ENCODE measurements around the gene HMCES. TPM values are rescaled to one million over a fixed set of nuclear protein-coding genes. Genes with fewer than 3 reads are reported as not detected.
A peak's percentile ranks its signal among the peaks of the same experiment; 100 is the strongest.

HMCES gene
- total RNA-seq, 2 experiments from 2014 or later: 54.5 to 57.8 TPM

- TF ChIP-seq CTCF (IDR thresholded peaks at IDR 0.05): no peak
Observed at GRCh38 chr3:129305592-129306091, 27.0 kb downstream of the HMCES start.

GRCh38 chr3:129308636-129309035 lies 30.0 kb downstream of the HMCES start:
- no peaks in the 10 kb centered on the region for H3K9me3 Mint-ChIP-seq
- TF ChIP-seq CTCF (IDR thresholded peaks at IDR 0.05): no peak
- ChIA-PET CTCF (no interaction called here), POLR2A (no interaction called here)
- peaks cover 18% of the 10 kb centered on the region for H3K36me3 Mint-ChIP-seq (ENCODE audit: low read depth)
- intact Hi-C loops (cut with micrococcal nuclease): no loop called here
- peaks cover 53% of the 10 kb centered on the region for H3K4me1 Mint-ChIP-seq (ENCODE audit: low read depth)
- peak; percentile 22 for ATAC-seq
- H3K27ac Mint-ChIP-seq: no peak overlapping the region
- no peak for DNase-seq
- H3K4me3 Mint-ChIP-seq: no peak overlapping the region
- no peaks in the 10 kb centered on the region for H3K27me3 Mint-ChIP-seq

More at GRCh38 chr3:129305592-129306091, 27.0 kb downstream of the HMCES start:
- peaks cover 28% of the 10 kb centered on the region for H3K36me3 Mint-ChIP-seq (ENCODE audit: low read depth)
- DNase-seq (peak; percentile 37), ATAC-seq (no peak)
- H3K27me3 Mint-ChIP-seq: no peaks in the 10 kb centered on the region
- peaks cover 37% of the 10 kb centered on the region for H3K4me1 Mint-ChIP-seq (ENCODE audit: low read depth)
- no peak overlapping the region for H3K4me3 Mint-ChIP-seq
- H3K27ac Mint-ChIP-seq: no peak overlapping the region
- POLR2A ChIA-PET: interaction anchor here (2.3 to 4.8 kb wide), 2 partner anchors 8 to 11 kb away, joined by 7 to 34 read pairs; a partner anchor contains a TSS
- no peaks in the 10 kb centered on the region for H3K9me3 Mint-ChIP-seq
- intact Hi-C loops (cut with micrococcal nuclease): no loop called here
- CTCF ChIA-PET: interaction anchor here (1.1 kb wide), 1 partner anchor 11 kb away, joined by 3 read pairs; a partner anchor contains a TSS

GRCh38 chr3:129310111-129311011 lies 31.7 kb downstream of the HMCES start:
- Mint-ChIP-seq H3K9me3 (no peaks in the 10 kb centered on the region), H3K27ac (no peak overlapping the region), H3K4me3 (no peak overlapping the region), H3K27me3 (no peaks in the 10 kb centered on the region), H3K4me1 (ENCODE audit: low read depth) (peaks cover 46% of the 10 kb centered on the region), H3K36me3 (ENCODE audit: low read depth) (peaks cover 9% of the 10 kb centered on the region)
- no peak for TF ChIP-seq CTCF (IDR thresholded peaks at IDR 0.05)
- ChIA-PET CTCF (interaction anchor here (1.2 kb wide), 1 partner anchor 74 kb away, joined by 4 read pairs; no protein-coding TSS in a partner anchor), POLR2A (interaction anchor here (1.8 to 8.3 kb wide), 3 partner anchors 10 to 131 kb away, joined by 5 to 108 read pairs (median 28); partner anchors contain the start of gene HMCES)
- ATAC-seq (no peak), DNase-seq (no peak)
- intact Hi-C loops (cut with micrococcal nuclease): loop anchor here (5.0 kb wide), 1 partner anchor 33 kb away; the partner anchor contains the start of gene HMCES

GRCh38 chr3:129311054-129311902 lies 32.6 kb downstream of the HMCES start:
- Mint-ChIP-seq H3K4me3 (no peak overlapping the region), H3K4me1 (ENCODE audit: low read depth) (peaks cover 39% of the 10 kb centered on the region), H3K36me3 (ENCODE audit: low read depth) (peaks cover 6% of the 10 kb centered on the region), H3K27me3 (no peaks in the 10 kb centered on the region), H3K27ac (no peak overlapping the region), H3K9me3 (no peaks in the 10 kb centered on the region)
- intact Hi-C loops (cut with micrococcal nuclease): loop anchor here (5.0 kb wide), 1 partner anchor 34 kb away; the partner anchor contains the start of gene HMCES
- POLR2A ChIA-PET: interaction anchor here (0.8 to 8.3 kb wide), 4 partner anchors 10 to 132 kb away, joined by 3 to 108 read pairs (median 16); partner anchors contain the start of genes COPG1 and HMCES
- CTCF ChIA-PET: interaction anchor here (0.5 to 1.2 kb wide), 3 partner anchors 28 to 497 kb away, joined by 3 to 4 read pairs (median 3); no protein-coding TSS in a partner anchor
- ATAC-seq (no peak), DNase-seq (no peak)
- no peak for TF ChIP-seq CTCF (IDR thresholded peaks at IDR 0.05)
